ENCODE results near the gene C2CD4D. TPM values are rescaled to one million over a fixed set of nuclear protein-coding genes. Genes with fewer than 3 reads are reported as not detected.

Gene C2CD4D
- total RNA-seq (not detected in 2 replicates), polyA plus RNA-seq (0.07 TPM in 2 replicates), polyA minus RNA-seq (0.26 TPM in 1 of 2 replicates, not detected in the other)
- total RNA-seq (2013), result not detected

GRCh38 chr1:151839457-151840403 lies at the start of gene C2CD4D:
Gene C2CD4D (minus strand): TSS chr1:151839820. CDS start chr1:151838989, 831 bp downstream.
- TF ChIP-seq CTCF (IDR thresholded peaks at IDR 0.05) (no peak), EZH2 (IDR thresholded peaks at IDR 0.05; ENCODE audit: borderline replicate concordance, insufficient read depth, low read depth, low read length, poor library complexity, severe bottlenecking) (no peak)
- Histone ChIP-seq H3K9ac (ENCODE audit: low read length) (peak within 1 kb of the TSS; percentile 65), H3K4me1 (ENCODE audit: control insufficient read depth in 2 of 2, insufficient read depth in 2 of 2, low read length in 2 of 2) (peaks cover 36 to 41% of the 10 kb centered on the region in 2 donors), H3K4me3 (ENCODE audit: control extremely low read depth in 1 of 5, extremely low read depth in 1 of 5, insufficient read depth in 1 of 5, low read depth in 2 of 5, low read length in 4 of 5) (peak within 1 kb of the TSS in 4 of 5 experiments; percentile 36 to 56 (median 44)), H3K79me2 (ENCODE audit: control insufficient read depth, insufficient read depth, low read length) (no peaks in the 10 kb centered on the region), H3K9me3 (ENCODE audit: control extremely low read depth in 1 of 3, control insufficient read depth in 2 of 3, insufficient read depth in 1 of 3, low read length in 2 of 3) (peaks cover 0 to 11% (median 0%) of the 10 kb centered on the region in 3 donors), H3K4me2 (replicated peaks; ENCODE audit: low read depth, low read length, poor library complexity, severe bottlenecking) (peak within 1 kb of the TSS; percentile 89), H3K27me3 (replicated peaks in 1 of 4; ENCODE audit: control extremely low read depth in 1 of 4, control insufficient read depth in 3 of 4, insufficient read depth in 4 of 4, low read length in 3 of 4) (peaks cover 0 to 20% (median 7%) of the 10 kb centered on the region in 4 experiments), H2AFZ (ENCODE audit: insufficient read depth, low read depth, low read length, poor library complexity, severe bottlenecking) (peak within 1 kb of the TSS; percentile 69), H3K36me3 (replicated peaks in 1 of 2; ENCODE audit: control extremely low read depth in 1 of 2, control insufficient read depth in 1 of 2, extremely low read depth in 1 of 2, insufficient read depth in 2 of 2, low read length in 1 of 2) (no peaks in the 10 kb centered on the region), H4K20me1 (ENCODE audit: control insufficient read depth, insufficient read depth, low read length, poor library complexity, severe bottlenecking) (no peaks in the 10 kb centered on the region), H3K27ac (ENCODE audit: low read length in 2 of 2) (no peak within 1 kb of the TSS)
- H3K27ac Mint-ChIP-seq, result peak within 1 kb of the TSS; percentile 81
- peak within 1 kb of the TSS; percentile 87 for H3K4me3 Mint-ChIP-seq
- ChIA-PET CTCF (interaction anchor here (0.5 to 2.3 kb wide), 3 partner anchors 162 to 1119 kb away, joined by 3 to 10 read pairs (median 5); no protein-coding TSS in a partner anchor), POLR2A (no interaction called here)
- DNase-seq (peak; percentile 78), ATAC-seq (ENCODE audit: low read depth) (peak; percentile 53)
- H3K27me3 Mint-ChIP-seq, result peaks cover 10% of the 10 kb centered on the region
- WGBS (ENCODE audit: insufficient coverage), result 5% methylated on average over 46 of the region's 47 CpGs
- peaks cover 38% of the 10 kb centered on the region for H3K4me1 Mint-ChIP-seq
- intact Hi-C loops (cut with micrococcal nuclease), result loop anchor here (2.0 to 10.0 kb wide), 5 partner anchors 93 to 557 kb away; partner anchors contain the start of genes POGZ, PSMB4, RIIAD1 and ZNF687
- no peaks in the 10 kb centered on the region for H3K9me3 Mint-ChIP-seq (ENCODE audit: insufficient read depth)
